ENCODE measurements around the gene SART3.

GRCh38 chr12:108604208-108604941 lies 43.4 kb upstream of the SART3 start:
- TF ChIP-seq GABPA (IDR thresholded peaks at IDR 0.05; ENCODE audit: low read depth, low read length) (no peak), GABPA (CRISPR knock-in tag; IDR thresholded peaks at IDR 0.05; ENCODE audit: low read depth) (no peak), ZNF207 (IDR thresholded peaks at IDR 0.05; ENCODE audit: borderline replicate concordance) (no peak), FIP1L1 (IDR thresholded peaks at IDR 0.05; ENCODE audit: borderline replicate concordance, insufficient read depth, low read depth, low read length) (no peak), TOE1 (CRISPR knock-in tag; IDR thresholded peaks at IDR 0.05) (no peak), RFX5 (IDR thresholded peaks at IDR 0.05; ENCODE audit: low read depth, low read length) (no peak), SKIL (CRISPR knock-in tag; IDR thresholded peaks at IDR 0.05; ENCODE audit: borderline replicate concordance) (no peak), POLR2AphosphoS2 (IDR thresholded peaks at IDR 0.05; ENCODE audit: low read depth, low read length) (no peak), POLR2A (IDR thresholded peaks at IDR 0.05; ENCODE audit: insufficient read depth in 1 of 2, low read depth in 2 of 2, low read length in 2 of 2) (no peak), ZNF24 (IDR thresholded peaks at IDR 0.05) (no peak), CBX1 (IDR thresholded peaks at IDR 0.05; ENCODE audit: low read depth) (no peak), TBP (CRISPR knock-in tag; IDR thresholded peaks at IDR 0.05) (no peak), FOXC1 (CRISPR knock-in tag; IDR thresholded peaks at IDR 0.05; ENCODE audit: borderline replicate concordance) (no peak), PHF20 (CRISPR knock-in tag; IDR thresholded peaks at IDR 0.05) (no peak)
- TF ChIP-seq, protein P1, sequence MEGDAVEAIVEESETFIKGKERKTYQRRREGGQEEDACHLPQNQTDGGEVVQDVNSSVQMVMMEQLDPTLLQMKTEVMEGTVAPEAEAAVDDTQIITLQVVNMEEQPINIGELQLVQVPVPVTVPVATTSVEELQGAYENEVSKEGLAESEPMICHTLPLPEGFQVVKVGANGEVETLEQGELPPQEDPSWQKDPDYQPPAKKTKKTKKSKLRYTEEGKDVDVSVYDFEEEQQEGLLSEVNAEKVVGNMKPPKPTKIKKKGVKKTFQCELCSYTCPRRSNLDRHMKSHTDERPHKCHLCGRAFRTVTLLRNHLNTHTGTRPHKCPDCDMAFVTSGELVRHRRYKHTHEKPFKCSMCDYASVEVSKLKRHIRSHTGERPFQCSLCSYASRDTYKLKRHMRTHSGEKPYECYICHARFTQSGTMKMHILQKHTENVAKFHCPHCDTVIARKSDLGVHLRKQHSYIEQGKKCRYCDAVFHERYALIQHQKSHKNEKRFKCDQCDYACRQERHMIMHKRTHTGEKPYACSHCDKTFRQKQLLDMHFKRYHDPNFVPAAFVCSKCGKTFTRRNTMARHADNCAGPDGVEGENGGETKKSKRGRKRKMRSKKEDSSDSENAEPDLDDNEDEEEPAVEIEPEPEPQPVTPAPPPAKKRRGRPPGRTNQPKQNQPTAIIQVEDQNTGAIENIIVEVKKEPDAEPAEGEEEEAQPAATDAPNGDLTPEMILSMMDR (CRISPR knock-in tag; IDR thresholded peaks at IDR 0.05): no peak

Measured in HepG2 (cell line).